ENCODE measurements around the gene ATP6V1F.

Gene ATP6V1F

DNA sequence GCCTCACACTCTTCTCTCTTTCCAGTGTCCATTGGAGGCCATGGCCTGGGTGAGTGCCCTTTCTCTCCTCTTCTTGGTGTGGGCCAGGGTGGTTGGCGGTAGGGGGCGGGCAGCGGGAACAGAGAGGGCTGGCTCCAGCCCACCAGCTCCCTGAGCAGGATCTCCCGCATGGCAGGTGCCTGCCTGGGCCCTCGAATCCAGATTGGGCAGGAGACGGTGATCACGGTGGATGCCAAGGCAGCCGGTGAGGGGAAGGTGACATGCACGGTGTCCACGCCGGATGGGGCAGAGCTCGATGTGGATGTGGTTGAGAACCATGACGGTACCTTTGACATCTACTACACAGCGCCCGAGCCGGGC, 13.5 kb upstream of the ATP6V1F start:
- no peak for DNase-seq (ENCODE audit: low spot score)

GRCh38 chr7:128849804-128850490, 12.7 kb upstream of the ATP6V1F start:
- no peak for DNase-seq (ENCODE audit: low spot score)

DNA sequence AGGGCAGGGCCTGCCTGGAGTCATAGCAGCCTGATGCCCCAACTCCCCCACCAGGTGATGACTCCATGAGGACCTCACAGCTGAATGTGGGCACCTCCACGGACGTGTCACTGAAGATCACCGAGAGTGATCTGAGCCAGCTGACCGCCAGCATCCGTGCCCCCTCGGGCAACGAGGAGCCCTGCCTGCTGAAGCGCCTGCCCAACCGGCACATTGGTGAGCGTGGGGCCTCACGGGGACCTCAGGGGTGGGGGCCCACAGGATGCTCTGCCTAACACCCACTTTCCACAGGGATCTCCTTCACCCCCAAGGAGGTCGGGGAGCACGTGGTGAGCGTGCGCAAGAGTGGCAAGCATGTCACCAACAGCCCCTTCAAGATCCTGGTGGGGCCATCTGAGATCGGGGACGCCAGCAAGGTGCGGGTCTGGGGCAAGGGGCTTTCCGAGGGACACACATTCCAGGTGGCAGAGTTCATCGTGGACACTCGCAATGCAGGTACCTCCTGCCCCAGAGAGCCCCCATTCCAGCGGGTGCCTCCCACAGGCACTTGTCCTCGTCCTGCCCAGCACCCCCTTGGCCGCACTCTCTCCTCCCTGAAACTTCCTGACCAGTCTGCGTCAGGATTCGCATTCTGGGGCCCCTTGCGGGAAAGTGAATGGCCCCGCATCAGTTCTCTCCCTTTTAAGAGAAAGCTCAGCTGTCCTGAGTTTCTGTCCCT, 10.0 kb upstream of the ATP6V1F start:
- DNase-seq (ENCODE audit: low spot score), result no peak

GRCh38 chr7:128853799-128854198, 8.9 kb upstream of the ATP6V1F start:
- no peak for DNase-seq (ENCODE audit: low spot score)

DNA sequence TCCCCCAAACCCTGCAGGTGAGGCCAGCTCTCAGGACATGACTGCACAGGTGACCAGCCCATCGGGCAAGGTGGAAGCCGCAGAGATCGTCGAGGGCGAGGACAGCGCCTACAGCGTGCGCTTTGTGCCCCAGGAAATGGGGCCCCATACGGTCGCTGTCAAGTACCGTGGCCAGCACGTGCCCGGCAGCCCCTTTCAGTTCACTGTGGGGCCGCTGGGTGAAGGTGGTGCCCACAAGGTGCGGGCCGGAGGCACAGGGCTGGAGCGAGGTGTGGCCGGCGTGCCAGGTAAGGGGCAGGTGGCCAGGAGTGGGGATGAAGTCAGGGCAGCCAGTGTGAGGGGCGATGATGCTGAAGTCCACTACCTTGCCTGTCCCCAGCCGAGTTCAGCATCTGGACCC, 8.3 kb upstream of the ATP6V1F start:
- no peak for DNase-seq (ENCODE audit: low spot score)

DNA sequence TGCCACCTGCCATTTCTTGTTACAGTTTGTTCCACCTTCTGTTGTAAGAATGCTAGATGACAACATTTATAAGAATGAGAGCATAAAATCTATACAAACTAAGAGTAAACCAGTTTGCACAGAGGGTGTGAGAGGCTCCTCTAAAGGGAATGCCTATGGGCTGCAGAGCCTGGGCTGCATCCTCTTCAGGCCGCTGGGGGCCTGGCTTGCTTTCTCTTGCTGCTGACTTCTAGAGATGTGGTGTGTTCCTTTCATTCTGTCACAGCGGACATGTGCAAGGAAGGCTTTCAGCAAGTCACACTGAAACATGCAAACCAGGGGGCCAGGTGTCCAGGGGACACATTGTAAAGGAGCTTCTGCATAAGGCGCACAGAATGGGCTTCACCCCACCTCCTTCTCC, 7.1 kb upstream of the ATP6V1F start:
- no peak for DNase-seq (ENCODE audit: low spot score)

- DNase-seq (ENCODE audit: low spot score), result no peak
Measured at GRCh38 chr7:128856001-128856718, 6.5 kb upstream of the ATP6V1F start.

DNA sequence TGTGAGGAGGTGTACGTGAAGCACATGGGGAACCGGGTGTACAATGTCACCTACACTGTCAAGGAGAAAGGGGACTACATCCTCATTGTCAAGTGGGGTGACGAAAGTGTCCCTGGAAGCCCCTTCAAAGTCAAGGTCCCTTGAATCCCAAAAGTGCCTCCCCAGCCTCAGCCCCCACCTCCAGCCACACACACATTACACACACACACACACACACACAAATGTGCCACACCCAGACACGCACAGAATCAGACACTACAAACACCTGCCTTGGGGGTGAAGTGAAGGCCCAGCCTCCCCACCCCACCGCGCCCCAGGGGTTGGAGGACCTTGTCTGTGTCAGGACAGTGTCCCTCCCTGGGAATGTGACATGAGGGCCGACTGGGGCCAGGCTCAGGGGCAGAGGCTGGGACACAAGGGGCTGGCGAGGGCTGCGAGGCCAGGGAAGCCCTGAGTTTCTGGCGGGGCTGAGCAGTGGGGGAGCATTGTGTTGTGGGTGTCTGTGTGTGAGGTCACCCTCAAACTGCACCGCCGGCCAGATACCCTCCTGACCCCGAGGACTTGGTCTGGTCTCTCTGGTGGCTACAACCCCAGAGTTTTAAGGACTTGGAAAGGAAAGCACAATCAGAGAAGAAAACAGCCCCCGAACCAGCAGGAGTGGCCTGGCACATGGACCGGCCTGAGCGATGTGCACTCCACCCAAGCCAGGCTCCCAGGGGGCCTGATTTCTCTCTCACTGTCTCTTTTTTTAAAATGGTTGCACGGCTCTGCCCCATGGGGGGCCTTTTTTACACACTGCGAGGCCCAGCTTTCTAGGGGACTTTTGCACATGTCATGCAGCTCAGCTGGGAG, 4.0 kb upstream of the ATP6V1F start:
- no peak for DNase-seq (ENCODE audit: low spot score)

GRCh38 chr7:128859232-128860157, 3.2 kb upstream of the ATP6V1F start:
- no peak for DNase-seq (ENCODE audit: low spot score)

- DNase-seq (ENCODE audit: low spot score), result no peak
Measured at GRCh38 chr7:128860158-128861073, 2.2 kb upstream of the ATP6V1F start.

- no peak for DNase-seq (ENCODE audit: low spot score)
Measured at GRCh38 chr7:128861957-128862570, 592 bp upstream of the ATP6V1F start.

- DNase-seq (ENCODE audit: low spot score), result peak; percentile 54
Measured at GRCh38 chr7:128863433-128863989, 855 bp downstream of the ATP6V1F start.

DNA sequence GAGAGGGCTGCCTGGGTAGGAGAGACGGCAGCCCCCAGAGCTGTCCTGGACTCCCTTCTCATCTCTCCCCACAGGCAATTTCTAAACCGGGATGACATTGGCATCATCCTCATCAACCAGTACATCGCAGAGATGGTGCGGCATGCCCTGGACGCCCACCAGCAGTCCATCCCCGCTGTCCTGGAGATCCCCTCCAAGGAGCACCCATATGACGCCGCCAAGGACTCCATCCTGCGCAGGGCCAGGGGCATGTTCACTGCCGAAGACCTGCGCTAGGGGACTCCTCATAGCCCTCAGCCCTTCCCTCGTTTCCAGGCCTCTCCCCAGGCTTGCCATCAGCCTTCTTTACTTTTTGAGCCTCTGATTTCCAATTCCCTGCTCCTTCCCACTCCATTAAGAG, 2.6 kb downstream of the ATP6V1F start:
- DNase-seq (ENCODE audit: low spot score), result no peak

- DNase-seq (ENCODE audit: low spot score), result no peak
Measured at GRCh38 chr7:128865996-128866877, 3.6 kb downstream of the ATP6V1F start.

GRCh38 chr7:128867241-128867640, 4.6 kb downstream of the ATP6V1F start:
- no peak for DNase-seq (ENCODE audit: low spot score)

DNA sequence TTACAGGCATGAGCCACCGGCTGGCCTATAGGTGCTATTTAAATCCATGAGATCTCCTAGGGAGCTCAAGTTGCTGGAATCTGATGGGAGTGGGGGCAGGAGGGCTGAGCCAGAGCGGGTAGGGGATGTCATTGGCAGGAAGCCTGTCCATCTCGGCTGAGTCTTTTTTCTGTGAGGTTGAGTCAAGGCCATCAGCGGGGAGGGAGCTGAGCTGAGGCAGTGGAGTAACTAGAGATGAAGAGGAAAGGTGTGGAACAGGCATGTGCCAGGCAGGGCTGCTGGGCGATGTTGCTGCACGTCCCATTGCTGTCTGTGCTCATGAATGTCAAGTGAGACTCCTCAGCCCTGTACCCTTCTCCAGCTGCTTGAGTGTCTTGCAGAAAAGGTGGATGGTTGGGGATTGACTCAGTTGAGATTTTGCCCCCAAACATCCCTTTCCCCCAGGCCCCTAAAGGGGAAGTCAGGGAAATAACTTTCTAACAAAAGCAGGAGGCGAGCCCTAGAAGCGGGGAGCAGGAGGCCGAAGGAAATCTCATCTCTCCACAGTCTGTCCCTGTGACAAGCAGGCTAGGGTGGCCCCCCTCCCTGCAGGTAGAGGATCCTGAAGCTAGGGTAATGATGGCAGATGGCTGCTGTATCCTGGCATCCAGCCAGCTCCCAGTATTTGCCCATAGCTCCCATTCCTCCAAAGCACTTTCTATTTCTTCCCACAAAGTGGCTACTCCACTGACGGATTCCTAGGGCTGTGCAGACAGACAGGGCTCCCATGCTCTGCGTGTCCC, 5.4 kb downstream of the ATP6V1F start:
- no peak for DNase-seq (ENCODE audit: low spot score)

DNA sequence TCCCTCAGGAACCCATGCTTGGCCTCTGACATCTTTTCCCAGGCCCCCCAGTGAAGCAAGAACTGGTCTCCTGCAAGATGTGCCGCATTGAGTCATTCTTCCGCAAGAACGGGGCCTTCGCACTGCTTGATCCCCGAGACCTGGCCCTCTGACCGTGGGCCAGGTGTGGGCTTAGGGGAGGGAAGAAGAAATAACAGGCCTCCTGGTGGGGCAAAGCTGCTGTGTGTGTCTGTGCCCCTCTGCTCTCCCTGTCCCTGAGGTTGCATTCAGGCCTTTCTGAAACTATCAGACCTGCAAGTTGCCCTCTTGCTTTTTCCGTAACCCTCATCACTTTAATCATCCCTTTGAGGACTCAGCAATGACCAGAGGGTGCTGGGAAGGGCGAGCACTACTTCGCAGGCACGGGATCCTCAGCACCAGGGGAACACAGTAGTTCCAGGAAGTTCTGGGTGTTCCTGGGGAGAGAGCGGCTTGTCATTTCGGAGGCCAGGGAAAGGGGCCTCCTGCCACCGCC, 6.0 kb downstream of the ATP6V1F start:
- no peak for DNase-seq (ENCODE audit: low spot score)

All from activated CD4-positive, alpha-beta T cell treated with anti-CD3 and anti-CD28 coated beads, Interleukin-2, Interleukin-4, amounts not matched to agents 100 ng/mL and 50 ng/mL, durations not matched to agents 16 hours and 8 hours (primary cell).